ENCODE measurements around the gene PRUNE2.

DNA sequence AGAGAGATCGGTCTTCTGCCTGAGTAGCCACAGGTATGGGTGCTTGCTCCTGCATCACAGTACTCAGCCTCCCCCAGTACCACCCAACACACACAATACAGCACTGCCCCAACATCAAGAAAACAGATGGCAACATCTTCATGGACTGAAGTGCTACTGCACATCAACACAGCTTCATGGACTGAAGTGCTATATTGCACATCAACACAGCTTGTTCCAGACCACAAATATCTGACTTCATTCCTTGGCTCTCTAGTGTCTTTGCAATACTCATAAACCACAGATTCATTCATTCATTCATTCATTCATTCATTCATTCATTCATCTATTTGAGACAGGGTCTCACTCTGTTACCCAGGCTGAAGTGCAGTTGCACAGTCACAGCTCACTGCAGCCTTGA is 172.8 kb downstream of the PRUNE2 start:
- TF ChIP-seq, protein P1, sequence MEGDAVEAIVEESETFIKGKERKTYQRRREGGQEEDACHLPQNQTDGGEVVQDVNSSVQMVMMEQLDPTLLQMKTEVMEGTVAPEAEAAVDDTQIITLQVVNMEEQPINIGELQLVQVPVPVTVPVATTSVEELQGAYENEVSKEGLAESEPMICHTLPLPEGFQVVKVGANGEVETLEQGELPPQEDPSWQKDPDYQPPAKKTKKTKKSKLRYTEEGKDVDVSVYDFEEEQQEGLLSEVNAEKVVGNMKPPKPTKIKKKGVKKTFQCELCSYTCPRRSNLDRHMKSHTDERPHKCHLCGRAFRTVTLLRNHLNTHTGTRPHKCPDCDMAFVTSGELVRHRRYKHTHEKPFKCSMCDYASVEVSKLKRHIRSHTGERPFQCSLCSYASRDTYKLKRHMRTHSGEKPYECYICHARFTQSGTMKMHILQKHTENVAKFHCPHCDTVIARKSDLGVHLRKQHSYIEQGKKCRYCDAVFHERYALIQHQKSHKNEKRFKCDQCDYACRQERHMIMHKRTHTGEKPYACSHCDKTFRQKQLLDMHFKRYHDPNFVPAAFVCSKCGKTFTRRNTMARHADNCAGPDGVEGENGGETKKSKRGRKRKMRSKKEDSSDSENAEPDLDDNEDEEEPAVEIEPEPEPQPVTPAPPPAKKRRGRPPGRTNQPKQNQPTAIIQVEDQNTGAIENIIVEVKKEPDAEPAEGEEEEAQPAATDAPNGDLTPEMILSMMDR (IDR thresholded peaks at IDR 0.05), result no peak
- TF ChIP-seq POLR2A (IDR thresholded peaks at IDR 0.05), result no peak
- TF ChIP-seq POLR2AphosphoS5 (IDR thresholded peaks at IDR 0.05), result no peak
- TF ChIP-seq EP300 (IDR thresholded peaks at IDR 0.05), result no peak
